Stimulated activated effector memory CD8-positive, alpha-beta T cell treated with anti-CD3 and anti-CD28 coated beads, Interleukin-12 subunit alpha, Interleukin-12 subunit beta, amount 100 ng/mL, for 72 hours (primary cell): Measurements from ENCODE around the gene GALNT12.
A peak's percentile ranks its signal among the peaks of the same experiment; 100 is the strongest.

ENCODE experiments used
- ATAC-seq: fragments of 150-1000 bp; cut with Tn5 transposase; 2 replicates; pipeline ENCODE4 v1.10.0; 2021
- DNase-seq, 2 donors: peaks; one replicate each; pipeline ENCODE4 v3.0.0; 2021 to 2022; ENCODE audit warnings: low spot score in 2 of 2
- H3K27ac Mint-ChIP-seq: one replicate; pipeline ENCODE4 v1.8.0; 2022; ENCODE audit warnings: mild to moderate bottlenecking, mixed read lengths
- H3K36me3 Mint-ChIP-seq: one replicate; pipeline ENCODE4 v1.8.0; 2022; ENCODE audit warnings: mild to moderate bottlenecking, mixed read lengths
- H3K4me1 Mint-ChIP-seq: one replicate; pipeline ENCODE4 v1.8.0; 2022; ENCODE audit warnings: mixed read lengths
- H3K4me3 Mint-ChIP-seq: one replicate; pipeline ENCODE4 v1.8.0; 2022; ENCODE audit warnings: mild to moderate bottlenecking, mixed read lengths
- H3K9me3 Mint-ChIP-seq: one replicate; pipeline ENCODE4 v1.8.0; 2022; ENCODE audit warnings: mixed read lengths

Gene GALNT12

GRCh38 chr9:98831696-98832095, 24.2 kb downstream of the GALNT12 start:
- peaks cover 14% of the 10 kb centered on the region for H3K36me3 Mint-ChIP-seq

GRCh38 chr9:98832768-98833089, 25.3 kb downstream of the GALNT12 start:
- Mint-ChIP-seq H3K27ac (no peak overlapping the region), H3K9me3 (no peaks in the 10 kb centered on the region), H3K4me3 (no peak overlapping the region), H3K36me3 (peaks cover 14% of the 10 kb centered on the region), H3K4me1 (no peaks in the 10 kb centered on the region)
- no peak for DNase-seq
- ATAC-seq, result no peak

More at GRCh38 chr9:98831696-98832095, 24.2 kb downstream of the GALNT12 start:
- H3K9me3 Mint-ChIP-seq, result no peaks in the 10 kb centered on the region
- no peaks in the 10 kb centered on the region for H3K4me1 Mint-ChIP-seq
- no peak for DNase-seq
- no peak overlapping the region for H3K4me3 Mint-ChIP-seq
- no peak for ATAC-seq
- H3K27ac Mint-ChIP-seq, result no peak overlapping the region

DNA sequence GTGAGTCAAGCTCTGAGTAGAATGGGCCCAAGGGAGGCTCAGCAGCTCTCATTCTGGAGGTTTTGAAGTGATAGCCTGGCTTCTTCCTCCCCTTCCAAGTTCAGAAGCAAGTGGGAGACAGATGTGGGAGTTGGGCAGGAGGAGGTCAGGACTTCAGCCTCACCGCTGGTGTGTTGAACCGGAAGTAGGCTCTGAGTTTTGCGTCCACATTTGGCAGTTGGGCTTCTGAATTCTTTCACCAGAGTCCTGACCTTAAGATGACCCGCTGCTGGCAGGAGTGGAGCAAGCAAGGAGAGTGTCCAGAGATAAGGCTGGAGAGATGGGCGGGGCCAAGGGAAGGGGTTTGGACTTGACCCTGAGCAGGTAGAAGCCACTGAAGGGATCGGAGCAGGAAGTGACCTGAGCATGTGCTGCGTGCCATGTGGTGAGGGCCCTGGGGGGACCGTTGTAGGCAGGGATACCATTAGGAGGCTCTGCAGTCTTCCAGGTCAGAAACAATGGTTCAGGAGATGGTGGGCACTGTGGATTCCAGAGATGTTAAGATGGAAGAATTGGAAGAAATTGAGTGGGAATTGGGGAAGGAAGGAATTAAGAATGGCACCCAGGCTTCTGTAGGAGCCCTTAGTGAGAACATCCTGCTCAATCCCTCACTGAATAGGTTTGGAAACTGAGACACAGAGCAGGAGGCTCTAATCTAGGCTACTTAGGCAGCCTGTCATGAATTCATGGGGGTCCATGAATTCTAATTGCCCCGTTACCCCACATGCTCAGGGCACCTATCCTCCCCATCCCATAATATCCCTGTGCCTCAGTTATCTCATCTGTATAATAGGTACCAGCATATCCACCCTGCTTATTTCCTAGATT, 25.9 kb downstream of the GALNT12 start:
- H3K27ac Mint-ChIP-seq, result no peak overlapping the region
- no peak overlapping the region for H3K4me3 Mint-ChIP-seq
- no peak for ATAC-seq
- H3K4me1 Mint-ChIP-seq, result no peaks in the 10 kb centered on the region
- H3K9me3 Mint-ChIP-seq, result no peaks in the 10 kb centered on the region
- DNase-seq, result no peak
- H3K36me3 Mint-ChIP-seq, result peaks cover 14% of the 10 kb centered on the region

DNA sequence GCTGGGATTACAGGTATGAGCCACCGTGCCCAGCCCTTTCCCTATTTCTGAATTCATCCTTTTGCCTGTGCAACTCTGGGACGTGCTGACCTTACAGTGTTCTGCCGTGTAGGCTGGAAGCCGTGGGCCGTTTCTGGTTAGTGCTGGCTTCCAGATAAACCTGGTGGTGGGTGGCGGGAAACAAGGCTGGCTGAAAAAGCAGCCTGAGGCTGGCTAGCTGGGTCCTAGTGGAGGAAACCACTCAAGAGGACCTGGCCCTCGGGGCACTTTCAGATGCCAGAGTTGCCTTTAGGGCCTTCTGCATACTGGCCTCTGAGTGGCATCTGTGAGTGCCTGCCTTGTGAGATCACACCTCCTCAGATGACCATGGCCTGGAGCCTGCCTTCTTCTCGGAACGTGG, 26.9 kb downstream of the GALNT12 start:
- Mint-ChIP-seq H3K4me1 (no peaks in the 10 kb centered on the region), H3K9me3 (no peaks in the 10 kb centered on the region), H3K36me3 (peaks cover 12% of the 10 kb centered on the region), H3K27ac (peak overlapping the region; percentile 62), H3K4me3 (no peak overlapping the region)
- DNase-seq, result no peak
- ATAC-seq, result no peak

DNA sequence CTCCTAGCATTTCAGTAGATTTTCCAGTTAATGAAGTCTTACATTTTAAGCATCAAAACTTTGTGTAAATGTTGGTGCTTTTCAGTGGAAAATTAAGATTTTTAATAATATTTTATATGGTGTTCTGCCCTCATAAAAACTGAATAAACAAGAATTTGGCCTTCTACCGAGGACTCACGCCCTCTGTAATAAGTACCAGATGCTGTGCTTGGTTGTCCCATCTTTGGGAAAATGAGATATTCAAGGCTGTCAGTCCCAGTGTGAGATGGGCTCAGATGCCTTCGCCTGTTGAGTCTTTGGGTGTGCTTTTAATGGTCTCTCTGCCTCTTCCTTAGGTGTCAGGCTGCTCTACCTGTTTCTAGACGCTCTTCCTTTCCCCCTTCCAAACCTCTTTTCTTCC, 28.7 kb downstream of the GALNT12 start:
- H3K36me3 Mint-ChIP-seq, result peaks cover 12% of the 10 kb centered on the region
- DNase-seq (no peak), ATAC-seq (no peak)
- no peaks in the 10 kb centered on the region for H3K4me1 Mint-ChIP-seq
- H3K27ac Mint-ChIP-seq, result no peak overlapping the region
- no peak overlapping the region for H3K4me3 Mint-ChIP-seq
- H3K9me3 Mint-ChIP-seq, result no peaks in the 10 kb centered on the region

DNA sequence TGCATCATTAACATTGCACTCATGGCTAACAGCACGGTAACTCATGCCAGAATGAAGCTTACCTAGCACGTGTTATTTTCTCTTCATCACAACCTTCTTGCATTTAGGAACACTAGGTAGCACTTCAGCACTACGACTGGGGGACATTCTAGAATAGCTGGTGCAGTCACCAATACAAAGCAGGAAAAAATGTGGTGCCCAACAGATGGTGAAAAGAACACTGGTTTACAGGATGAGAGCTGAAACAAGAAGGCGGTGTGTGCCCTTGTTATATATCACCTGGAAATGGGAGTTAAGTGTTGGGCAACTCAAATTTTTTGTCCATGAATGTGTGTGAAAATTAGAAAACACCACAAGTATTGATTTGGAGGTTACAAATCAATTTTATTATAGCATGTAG, 30.0 kb downstream of the GALNT12 start:
- no peaks in the 10 kb centered on the region for H3K9me3 Mint-ChIP-seq
- ATAC-seq, result no peak
- H3K27ac Mint-ChIP-seq, result no peak overlapping the region

GRCh38 chr9:98838155-98838867, 30.8 kb downstream of the GALNT12 start:
- Mint-ChIP-seq H3K27ac (no peak overlapping the region), H3K9me3 (no peaks in the 10 kb centered on the region), H3K4me1 (no peaks in the 10 kb centered on the region), H3K36me3 (peaks cover 17% of the 10 kb centered on the region), H3K4me3 (no peak overlapping the region)
- ATAC-seq (no peak), DNase-seq (no peak)

More for the DNA sequence above, 30.0 kb downstream of the GALNT12 start:
- H3K36me3 Mint-ChIP-seq, result peaks cover 17% of the 10 kb centered on the region
- no peaks in the 10 kb centered on the region for H3K4me1 Mint-ChIP-seq
- no peak for DNase-seq
- no peak overlapping the region for H3K4me3 Mint-ChIP-seq

DNA sequence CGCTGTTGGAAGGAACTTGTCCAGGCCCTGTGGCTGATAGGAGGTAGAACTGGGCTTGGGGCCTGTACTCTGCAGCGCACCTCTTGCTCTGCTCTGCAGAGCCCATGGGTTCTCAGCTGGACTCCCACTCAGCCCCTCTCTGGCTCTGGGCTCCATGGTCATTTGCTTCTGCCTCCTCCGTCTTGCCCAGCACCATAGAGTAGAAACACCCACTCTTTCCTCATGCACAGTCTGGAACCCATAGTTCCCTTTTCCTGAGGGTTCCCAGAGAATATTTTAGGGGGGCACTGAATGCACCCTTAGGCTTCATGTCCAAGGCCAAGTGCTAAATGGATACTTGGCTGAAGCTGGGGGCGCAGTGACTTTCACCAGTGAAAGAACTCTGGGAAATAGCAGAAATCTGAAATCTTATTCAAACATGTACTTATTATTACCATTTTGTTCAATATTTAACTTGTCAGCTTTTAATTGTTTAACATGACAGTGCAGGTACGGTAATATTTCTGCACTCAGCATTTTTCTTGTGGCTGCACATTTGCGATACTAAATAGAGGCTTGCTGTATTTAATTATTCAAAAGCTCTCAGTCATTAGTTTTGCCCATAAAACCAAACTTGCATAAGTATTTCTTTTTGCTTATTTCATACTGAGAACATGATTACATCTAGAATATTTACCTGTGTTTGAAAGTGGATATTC, 31.5 kb downstream of the GALNT12 start:
- ATAC-seq (peak; percentile 32), DNase-seq (no peak)
- Mint-ChIP-seq H3K27ac (no peak overlapping the region), H3K4me1 (no peaks in the 10 kb centered on the region), H3K4me3 (no peak overlapping the region), H3K9me3 (no peaks in the 10 kb centered on the region), H3K36me3 (peaks cover 17% of the 10 kb centered on the region)

DNA sequence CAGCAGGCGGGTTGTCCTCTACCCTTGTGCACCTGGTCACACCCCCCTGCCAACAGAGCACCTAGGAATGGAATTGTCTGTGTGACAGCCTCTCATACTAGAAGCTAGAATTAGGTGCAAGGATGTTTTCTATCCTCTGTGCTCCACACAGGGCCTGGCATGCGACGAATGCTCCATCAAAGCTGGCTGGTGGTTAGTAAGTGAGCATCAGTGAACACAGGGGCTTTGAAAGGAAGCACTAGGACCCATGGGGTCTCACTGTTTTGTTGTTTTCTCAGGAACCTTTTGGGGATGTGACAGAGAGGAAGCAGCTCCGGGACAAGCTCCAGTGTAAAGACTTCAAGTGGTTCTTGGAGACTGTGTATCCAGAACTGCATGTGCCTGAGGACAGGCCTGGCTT, 32.3 kb downstream of the GALNT12 start:
- no peaks in the 10 kb centered on the region for H3K4me1 Mint-ChIP-seq
- no peaks in the 10 kb centered on the region for H3K9me3 Mint-ChIP-seq
- ATAC-seq (no peak), DNase-seq (no peak)
- H3K27ac Mint-ChIP-seq, result no peak overlapping the region
- peaks cover 17% of the 10 kb centered on the region for H3K36me3 Mint-ChIP-seq
- no peak overlapping the region for H3K4me3 Mint-ChIP-seq

GRCh38 chr9:98842510-98842909, 35.0 kb downstream of the GALNT12 start:
- Mint-ChIP-seq H3K9me3 (no peaks in the 10 kb centered on the region), H3K4me3 (no peak overlapping the region), H3K4me1 (no peaks in the 10 kb centered on the region), H3K27ac (no peak overlapping the region), H3K36me3 (peaks cover 11% of the 10 kb centered on the region)
- no peak for ATAC-seq
- DNase-seq, result no peak

DNA sequence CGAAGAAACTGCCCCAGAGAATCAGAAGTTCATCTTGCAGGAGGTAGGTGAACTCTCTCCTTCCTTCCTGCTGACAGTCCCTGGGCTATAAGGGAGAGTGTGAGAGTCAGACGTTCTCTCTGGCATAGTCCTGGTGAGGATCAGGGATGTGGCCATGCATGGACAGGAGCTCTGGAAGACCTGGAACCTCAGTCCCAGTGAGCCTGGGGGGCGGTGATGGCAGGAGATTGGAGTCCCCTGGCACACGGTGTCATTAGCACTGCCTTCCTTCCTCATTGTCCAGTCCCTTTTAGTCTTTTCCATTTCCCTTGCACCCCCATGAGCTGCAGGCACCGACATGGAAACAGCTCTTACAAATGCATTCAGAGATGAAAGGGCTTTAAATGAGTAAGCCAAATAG, 38.6 kb downstream of the GALNT12 start:
- no peaks in the 10 kb centered on the region for H3K4me1 Mint-ChIP-seq
- H3K4me3 Mint-ChIP-seq, result no peak overlapping the region
- H3K36me3 Mint-ChIP-seq, result peaks cover 5% of the 10 kb centered on the region
- DNase-seq, result no peak
- no peaks in the 10 kb centered on the region for H3K9me3 Mint-ChIP-seq
- no peak overlapping the region for H3K27ac Mint-ChIP-seq
- no peak for ATAC-seq

DNA sequence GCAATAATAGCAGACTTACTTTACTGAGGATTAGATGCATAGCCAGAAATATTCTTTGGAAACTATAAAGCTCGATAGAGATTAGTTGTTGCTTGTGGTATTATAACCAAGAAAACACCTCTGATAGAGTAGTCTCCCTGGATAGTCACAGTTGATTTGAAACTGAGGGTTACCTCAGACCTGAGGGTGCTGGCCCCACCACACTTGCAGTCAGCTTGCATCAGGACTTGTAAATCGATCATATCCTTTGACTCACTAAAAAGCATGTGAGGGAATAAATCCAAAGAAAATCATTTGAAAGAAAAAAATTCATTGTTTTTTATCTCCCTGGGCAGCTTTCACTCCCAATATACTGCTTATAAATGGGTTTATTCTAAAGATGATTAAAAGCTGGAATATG, 39.4 kb downstream of the GALNT12 start:
- ATAC-seq (no peak), DNase-seq (no peak)
- no peak overlapping the region for H3K4me3 Mint-ChIP-seq
- peaks cover 7% of the 10 kb centered on the region for H3K4me1 Mint-ChIP-seq
- H3K36me3 Mint-ChIP-seq, result peaks cover 3% of the 10 kb centered on the region
- no peaks in the 10 kb centered on the region for H3K9me3 Mint-ChIP-seq
- no peak overlapping the region for H3K27ac Mint-ChIP-seq

DNA sequence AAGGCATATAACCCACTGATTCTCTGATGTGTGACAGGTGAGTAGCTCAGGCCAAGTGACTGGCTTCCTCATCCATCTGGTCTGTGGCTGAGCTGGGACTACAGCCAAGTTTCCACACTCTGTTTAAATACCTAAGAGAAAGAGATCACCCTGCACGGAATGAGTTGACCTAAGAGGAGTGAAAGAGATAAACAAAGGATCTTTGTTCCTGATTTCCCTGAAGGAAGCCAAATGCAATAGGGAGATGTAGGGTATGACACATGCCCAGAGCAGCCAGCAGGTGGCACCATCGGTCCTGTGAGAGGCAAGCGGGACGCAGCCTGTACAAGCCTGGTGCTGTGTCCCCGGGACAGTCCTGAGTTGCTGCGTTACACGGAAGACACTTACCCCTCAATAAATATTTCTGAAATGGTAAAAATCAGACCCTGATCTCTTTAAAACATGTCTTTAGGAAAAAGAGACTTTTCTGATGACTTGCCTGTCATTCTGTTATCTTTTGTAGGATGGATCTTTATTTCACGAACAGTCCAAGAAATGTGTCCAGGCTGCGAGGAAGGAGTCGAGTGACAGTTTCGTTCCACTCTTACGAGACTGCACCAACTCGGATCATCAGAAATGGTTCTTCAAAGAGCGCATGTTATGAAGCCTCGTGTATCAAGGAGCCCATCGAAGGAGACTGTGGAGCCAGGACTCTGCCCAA, 41.1 kb downstream of the GALNT12 start:
- peak; percentile 64 to 81 for DNase-seq
- Mint-ChIP-seq H3K4me1 (peaks cover 10% of the 10 kb centered on the region), H3K9me3 (no peaks in the 10 kb centered on the region)

DNA sequence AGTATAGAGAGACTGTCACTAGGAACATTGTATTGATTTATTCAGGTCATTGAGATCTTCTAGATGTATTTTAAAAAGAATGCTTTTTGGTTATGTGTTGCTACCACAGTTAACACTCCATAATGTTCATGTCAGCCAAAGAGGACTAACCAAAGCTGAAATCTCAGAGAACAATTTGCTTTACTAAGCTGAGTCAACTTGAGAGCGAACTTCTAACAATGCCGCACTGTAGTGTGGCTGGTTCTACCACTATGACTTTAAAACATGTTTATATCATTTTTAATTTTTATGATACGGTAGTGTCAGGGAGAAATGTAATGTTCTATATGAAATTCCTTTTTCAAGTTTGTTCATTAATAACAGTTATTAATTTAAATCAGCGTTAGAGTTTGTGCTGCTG, 42.1 kb downstream of the GALNT12 start:
- Mint-ChIP-seq H3K9me3 (no peaks in the 10 kb centered on the region), H3K4me3 (no peak overlapping the region)

More for the DNA sequence above, 41.1 kb downstream of the GALNT12 start:
- Mint-ChIP-seq H3K27ac (no peak overlapping the region), H3K4me3 (no peak overlapping the region), H3K36me3 (no peaks in the 10 kb centered on the region)
- peak; percentile 90 for ATAC-seq

More for the DNA sequence above, 42.1 kb downstream of the GALNT12 start:
- DNase-seq, result no peak
- Mint-ChIP-seq H3K4me1 (peaks cover 10% of the 10 kb centered on the region), H3K27ac (no peak overlapping the region), H3K36me3 (no peaks in the 10 kb centered on the region)
- ATAC-seq, result no peak
